ENCODE results near the gene MARK2.
"Not testable (repeated sequence)": the region's sequence is repeated elsewhere in the genome, so short reads cannot be mapped to it uniquely, and the experiment has no call there.

Gene MARK2

GRCh38 chr11:63838678-63839507 lies at the start of gene MARK2:
MARK2 (plus strand) TSS chr11:63839110; CDS start chr11:63839507, 397 bp downstream.
- DNase-seq, result peak; percentile 99

GRCh38 chr11:63791495-63792167 lies 47.3 kb upstream of the MARK2 start:
- no peak for DNase-seq

- DNase-seq, result no peak
Observed at GRCh38 chr11:63793161-63793560, 45.7 kb upstream of the MARK2 start.

GRCh38 chr11:63795066-63795465 lies 43.8 kb upstream of the MARK2 start:
- DNase-seq, result no peak

- DNase-seq, result no peak
Observed at GRCh38 chr11:63800921-63801320, 38.0 kb upstream of the MARK2 start.

GRCh38 chr11:63802637-63803414 lies 36.1 kb upstream of the MARK2 start:
- no peak for DNase-seq

GRCh38 chr11:63804259-63804658 lies 34.7 kb upstream of the MARK2 start:
- no peak for DNase-seq

- no peak for DNase-seq
Observed at GRCh38 chr11:63805844-63806415, 33.0 kb upstream of the MARK2 start.

GRCh38 chr11:63810383-63810782 lies 28.5 kb upstream of the MARK2 start:
- DNase-seq, result not testable (repeated sequence)

GRCh38 chr11:63811522-63811921 lies 27.4 kb upstream of the MARK2 start:
- DNase-seq, result no peak

- DNase-seq, result peak; percentile 65
Observed at GRCh38 chr11:63813035-63813562, 25.8 kb upstream of the MARK2 start, which contains the start of gene SPINDOC. SPINDOC (plus strand) TSS chr11:63813456; CDS start chr11:63813687, 231 bp downstream.

- DNase-seq, result peak; percentile 32
Observed at GRCh38 chr11:63813563-63814382, 25.1 kb upstream of the MARK2 start.

- no peak for DNase-seq
Observed at GRCh38 chr11:63814383-63814736, 24.6 kb upstream of the MARK2 start.

- DNase-seq, result no peak
Observed at GRCh38 chr11:63816166-63816565, 22.7 kb upstream of the MARK2 start.

- no peak for DNase-seq
Observed at GRCh38 chr11:63816732-63817131, 22.2 kb upstream of the MARK2 start.

GRCh38 chr11:63817758-63818498 lies 21.0 kb upstream of the MARK2 start:
- DNase-seq, result no peak

GRCh38 chr11:63818609-63819008 lies 20.3 kb upstream of the MARK2 start:
- no peak for DNase-seq

GRCh38 chr11:63821411-63821810 lies 17.5 kb upstream of the MARK2 start:
- no peak for DNase-seq

GRCh38 chr11:63826471-63827190 lies 12.3 kb upstream of the MARK2 start:
- DNase-seq, result no peak

GRCh38 chr11:63829823-63830489 lies 9.0 kb upstream of the MARK2 start:
- no peak for DNase-seq
